GM12865 (cell line): ENCODE results near the gene ITGAV.

ENCODE experiments used
- DNase-seq: peaks from one replicate; pipeline ENCODE4 v3.0.0; 2010; ENCODE audit warnings: low read depth
- H3K4me3 ChIP-seq: 2 replicates; pipeline ENCODE4 v1.5.1; 2011; ENCODE audit warnings: mild to moderate bottlenecking, low read depth, low read length, control low read depth
- CTCF ChIP-seq: IDR thresholded peaks from 2 replicates; pipeline ENCODE4 v1.5.1; 2011; ENCODE audit warnings: low read length, control low read depth, low read depth, inconsistent platforms; ENCODE audit not compliant: insufficient read depth; ENCODE audit errors: missing control alignments

The ITGAV gene

GRCh38 chr2:186690786-186691185 lies 100.9 kb downstream of the ITGAV start:
- TF ChIP-seq CTCF, result no peak
- no peak for DNase-seq
- H3K4me3 ChIP-seq, result no peak overlapping the region

- no peak for TF ChIP-seq CTCF
- H3K4me3 ChIP-seq, result no peak overlapping the region
- DNase-seq, result no peak
These were observed 101.4 kb downstream of the ITGAV start for GRCh38 chr2:186691231-186691630.

- no peak for TF ChIP-seq CTCF
- no peak for DNase-seq
- no peak overlapping the region for H3K4me3 ChIP-seq
These were observed 102.0 kb downstream of the ITGAV start for GRCh38 chr2:186691900-186692299.

GRCh38 chr2:186693446-186693832 lies 103.6 kb downstream of the ITGAV start:
- TF ChIP-seq CTCF, result no peak
- peak overlapping the region; percentile 58 for H3K4me3 ChIP-seq
- no peak for DNase-seq

GRCh38 chr2:186695081-186695756 lies 105.4 kb downstream of the ITGAV start:
- H3K4me3 ChIP-seq, result no peak overlapping the region; the same call in 1 of the 2 replicates
- TF ChIP-seq CTCF, result no peak
- no peak for DNase-seq

GRCh38 chr2:186696290-186696689 lies 106.4 kb downstream of the ITGAV start:
- DNase-seq, result no peak
- no peak for TF ChIP-seq CTCF
- H3K4me3 ChIP-seq, result no peak overlapping the region

- no peak for DNase-seq
- H3K4me3 ChIP-seq, result no peak overlapping the region
- no peak for TF ChIP-seq CTCF
These were observed 106.9 kb downstream of the ITGAV start for GRCh38 chr2:186696804-186697203.
